ENCODE results near the gene EGFR. TPM values are rescaled to one million over a fixed set of nuclear protein-coding genes. Genes with fewer than 3 reads are reported as not detected.
"Not testable (repeated sequence)": the region's sequence is repeated elsewhere in the genome, so short reads cannot be mapped to it uniquely, and the experiment has no call there.

Gene EGFR
- total RNA-seq, 1 donor from 2014 or later, result 45.7 TPM

GRCh38 chr7:55147736-55148135, 128.9 kb downstream of the EGFR start:
- DNase-seq, result no peak

- no peak for DNase-seq
Measured at GRCh38 chr7:55148571-55148970, 129.8 kb downstream of the EGFR start.

- no peak for DNase-seq
Measured at GRCh38 chr7:55149001-55149400, 130.2 kb downstream of the EGFR start.

DNA sequence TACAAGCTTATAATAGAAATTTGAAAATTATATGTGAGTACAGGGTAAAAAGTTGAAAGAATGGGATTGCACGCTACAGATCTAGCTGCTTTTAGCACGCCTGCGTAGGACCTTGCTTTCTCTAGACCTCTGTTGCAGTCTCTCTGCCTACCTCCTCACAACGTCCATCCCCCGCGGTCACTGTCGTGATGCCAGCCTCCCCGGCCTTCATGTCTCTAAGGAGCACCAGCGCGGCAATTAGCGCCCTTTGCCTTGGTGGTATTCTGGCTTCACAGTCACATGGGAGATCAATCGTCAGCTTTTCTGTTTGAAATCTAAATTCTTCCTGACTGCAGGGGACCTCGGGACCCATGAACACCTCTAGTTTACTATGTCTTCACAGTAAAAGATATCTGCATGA, 131.3 kb downstream of the EGFR start:
- no peak for DNase-seq

- DNase-seq, result no peak
Measured at GRCh38 chr7:55150709-55151451, 132.1 kb downstream of the EGFR start.

DNA sequence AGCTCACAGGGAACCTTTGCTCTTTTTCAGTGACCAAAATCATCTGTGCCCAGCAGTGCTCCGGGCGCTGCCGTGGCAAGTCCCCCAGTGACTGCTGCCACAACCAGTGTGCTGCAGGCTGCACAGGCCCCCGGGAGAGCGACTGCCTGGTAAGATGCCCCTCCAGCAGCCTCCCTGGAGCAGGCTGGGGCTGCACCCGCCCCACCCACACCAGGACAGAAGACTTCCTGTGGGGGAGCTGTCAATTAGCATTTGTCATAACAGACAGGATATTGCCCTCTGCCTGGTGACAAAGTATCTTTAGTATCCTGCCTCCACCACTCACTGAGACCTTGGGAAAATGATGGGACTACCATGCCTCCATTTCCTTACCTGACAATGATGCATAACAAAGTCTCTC, 133.7 kb downstream of the EGFR start:
- DNase-seq, result no peak

DNA sequence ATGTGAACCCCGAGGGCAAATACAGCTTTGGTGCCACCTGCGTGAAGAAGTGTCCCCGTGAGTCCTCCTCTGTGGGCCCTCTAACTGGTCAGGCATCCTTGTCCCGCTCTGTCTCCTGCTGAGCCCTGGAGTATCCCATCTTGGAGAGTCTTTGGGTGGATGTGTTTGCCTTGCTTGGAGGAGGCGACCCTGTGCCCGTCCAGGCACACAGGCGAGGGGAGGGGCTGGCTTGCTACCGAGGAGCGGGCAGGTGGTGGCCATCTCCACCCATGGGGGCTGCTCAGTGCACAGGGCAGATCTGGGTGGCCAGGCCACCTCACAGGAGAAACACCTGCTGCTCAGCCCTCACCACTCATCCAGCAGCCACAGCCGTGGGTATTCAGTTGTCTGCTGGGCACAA, 135.3 kb downstream of the EGFR start:
- DNase-seq, result no peak

- no peak for DNase-seq
Measured at GRCh38 chr7:55155351-55156117, 136.7 kb downstream of the EGFR start.

GRCh38 chr7:55156919-55157763, 138.3 kb downstream of the EGFR start:
- no peak for DNase-seq

DNA sequence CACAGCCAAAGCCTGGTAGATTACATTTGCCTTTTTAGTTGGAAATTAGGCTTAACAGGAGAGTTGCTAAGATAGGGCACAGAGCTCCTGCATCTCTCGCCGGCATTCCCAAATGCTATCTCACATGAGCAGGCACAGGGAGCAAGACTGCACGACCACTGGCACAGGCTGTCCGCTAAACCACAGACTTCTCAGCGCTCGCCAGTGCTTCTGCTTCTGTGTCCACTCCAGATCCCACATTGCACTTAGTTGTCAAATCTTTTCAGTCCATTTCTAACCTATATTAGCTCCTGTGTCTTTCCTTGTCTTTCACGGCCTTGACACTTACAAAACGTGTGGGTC, 138.9 kb downstream of the EGFR start:
- no peak for DNase-seq

GRCh38 chr7:55158541-55159382, 139.9 kb downstream of the EGFR start:
- no peak for DNase-seq

GRCh38 chr7:55160539-55160938, 141.7 kb downstream of the EGFR start:
- DNase-seq, result no peak

GRCh38 chr7:55161154-55161687, 142.4 kb downstream of the EGFR start:
- no peak for DNase-seq

DNA sequence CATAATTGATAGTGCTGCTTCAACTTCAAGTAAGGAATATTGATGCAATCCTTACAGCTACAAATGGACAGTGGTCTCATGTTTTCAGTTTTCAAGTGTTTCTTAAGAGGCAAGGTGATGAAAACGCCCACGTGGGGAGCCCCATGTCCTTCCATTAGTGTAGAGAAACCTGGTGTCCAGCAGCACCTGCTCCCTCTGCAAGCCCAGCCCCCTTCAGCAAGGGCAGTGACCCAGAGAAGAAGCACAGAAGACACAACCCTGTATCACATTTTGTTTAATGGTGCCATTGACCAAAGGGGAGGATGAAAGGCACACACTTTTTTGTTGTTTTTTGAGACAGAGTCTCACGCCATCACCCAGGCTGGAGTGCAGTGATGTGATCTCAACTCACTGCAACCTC, 143.7 kb downstream of the EGFR start:
- DNase-seq, result no peak

DNA sequence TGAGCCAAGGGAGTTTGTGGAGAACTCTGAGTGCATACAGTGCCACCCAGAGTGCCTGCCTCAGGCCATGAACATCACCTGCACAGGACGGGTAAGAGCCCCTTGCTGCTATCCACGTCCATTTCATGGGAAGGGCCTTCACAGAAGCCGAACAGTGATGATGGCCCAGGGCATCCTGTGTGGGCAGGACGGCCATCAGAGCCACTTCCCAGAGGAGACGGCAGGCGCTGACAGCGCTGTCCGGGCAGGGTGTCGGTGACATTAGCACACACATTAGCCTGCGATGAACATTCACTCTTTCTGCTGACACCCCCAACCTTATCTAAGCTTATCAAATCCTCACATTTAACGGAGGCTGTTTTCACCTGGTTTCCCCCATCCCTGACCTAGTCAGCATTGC, 144.9 kb downstream of the EGFR start:
- DNase-seq, result no peak

DNA sequence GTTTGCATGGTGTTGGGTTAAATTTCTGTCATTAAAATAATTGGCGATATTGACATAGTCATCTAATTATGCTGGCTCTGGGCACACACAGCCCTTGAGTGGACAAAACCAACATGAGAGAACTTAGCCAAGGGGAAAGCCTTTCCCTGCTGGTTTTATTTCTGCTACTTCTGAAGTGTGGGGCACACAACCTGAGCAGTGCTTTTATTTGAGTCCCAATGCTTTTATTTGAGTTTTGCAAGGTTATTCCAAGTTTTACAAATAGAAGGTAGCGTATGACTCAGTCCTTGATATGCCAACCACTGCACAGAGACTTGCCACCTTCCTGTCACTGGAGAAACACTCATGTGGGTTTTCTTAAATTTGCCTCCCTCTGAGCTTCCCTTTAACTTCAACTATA, 145.7 kb downstream of the EGFR start:
- no peak for DNase-seq

GRCh38 chr7:55165176-55165861, 146.5 kb downstream of the EGFR start:
- DNase-seq, result no peak

DNA sequence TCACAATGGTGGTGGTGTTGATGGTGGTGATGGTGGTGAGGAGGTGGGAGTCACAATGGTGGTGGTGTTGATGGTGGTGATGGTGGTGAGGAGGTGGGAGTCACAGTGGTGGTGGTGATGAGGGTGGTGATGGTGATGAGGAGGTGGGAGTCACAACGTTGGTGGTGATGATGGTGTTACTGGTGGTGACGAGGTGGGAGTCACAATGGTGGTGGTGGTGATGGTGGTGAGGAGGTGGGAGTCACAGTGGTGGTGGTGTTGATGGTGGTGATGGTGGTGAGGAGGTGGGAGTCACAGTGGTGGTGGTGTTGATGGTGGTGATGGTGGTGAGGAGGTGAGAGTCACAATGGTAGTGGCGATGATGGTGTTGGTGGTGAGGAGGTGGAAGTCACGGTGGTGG, 148.5 kb downstream of the EGFR start:
- DNase-seq, result not testable (repeated sequence)

DNA sequence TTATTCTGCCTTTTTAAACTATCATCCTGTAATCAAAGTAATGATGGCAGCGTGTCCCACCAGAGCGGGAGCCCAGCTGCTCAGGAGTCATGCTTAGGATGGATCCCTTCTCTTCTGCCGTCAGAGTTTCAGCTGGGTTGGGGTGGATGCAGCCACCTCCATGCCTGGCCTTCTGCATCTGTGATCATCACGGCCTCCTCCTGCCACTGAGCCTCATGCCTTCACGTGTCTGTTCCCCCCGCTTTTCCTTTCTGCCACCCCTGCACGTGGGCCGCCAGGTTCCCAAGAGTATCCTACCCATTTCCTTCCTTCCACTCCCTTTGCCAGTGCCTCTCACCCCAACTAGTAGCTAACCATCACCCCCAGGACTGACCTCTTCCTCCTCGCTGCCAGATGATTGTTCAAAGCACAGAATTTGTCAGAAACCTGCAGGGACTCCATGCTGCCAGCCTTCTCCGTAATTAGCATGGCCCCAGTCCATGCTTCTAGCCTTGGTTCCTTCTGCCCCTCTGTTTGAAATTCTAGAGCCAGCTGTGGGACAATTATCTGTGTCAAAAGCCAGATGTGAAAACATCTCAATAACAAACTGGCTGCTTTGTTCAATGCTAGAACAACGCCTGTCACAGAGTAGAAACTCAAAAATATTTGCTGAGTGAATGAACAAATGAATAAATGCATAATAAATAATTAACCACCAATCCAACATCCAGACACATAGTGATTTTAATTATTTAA, 151.7 kb downstream of the EGFR start:
- no peak for DNase-seq

GRCh38 chr7:55171157-55171556, 152.3 kb downstream of the EGFR start:
- no peak for DNase-seq

GRCh38 chr7:55172161-55172560, 153.3 kb downstream of the EGFR start:
- DNase-seq, result no peak
